H1 (cell line): ENCODE measurements around the gene GK2.

Experiments used
- KDM1A ChIP-seq: fragments of 200-600, 300-600 bp; sonication (generic); IDR thresholded peaks from 2 replicates; pipeline ENCODE4 v1.7.1; 2016; ENCODE audit warnings: mild to moderate bottlenecking, low read length, borderline replicate concordance
- TF ChIP-seq, protein P1 (sequence below), 3 experiments: IDR thresholded peaks; 1 replicate in 2 of 3; 2 replicates in 1 of 3; pipeline versions ENCODE4 v1.5.1 to v1.6.1; 2011; ENCODE audit warnings: low read length in 3 of 3, mild to moderate bottlenecking in 3 of 3, inconsistent platforms in 2 of 3, low read depth in 1 of 3, moderate library complexity in 1 of 3; ENCODE audit not compliant: insufficient read depth in 1 of 3; ENCODE audit errors: control extremely low read depth in 1 of 3

DNA sequence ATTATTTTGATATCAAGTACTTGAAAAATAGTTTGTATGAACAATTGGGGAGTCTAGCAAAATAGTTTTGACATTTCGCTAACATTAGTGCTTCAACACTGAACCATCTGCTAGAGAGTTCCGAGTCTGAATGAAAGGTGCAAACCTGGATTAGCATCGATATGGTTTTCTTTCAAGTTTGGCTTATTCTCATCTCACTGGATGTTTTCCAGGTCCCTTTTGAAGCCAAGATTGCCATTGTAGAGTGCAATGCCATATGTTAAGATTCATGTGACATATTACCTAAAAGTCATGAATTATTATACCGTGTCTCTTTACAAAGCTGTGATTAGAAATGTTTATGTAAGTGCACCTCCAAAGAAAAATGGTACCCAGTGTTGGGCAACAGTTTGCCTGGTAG is 45.4 kb downstream of the GK2 start:
- TF ChIP-seq, protein P1, sequence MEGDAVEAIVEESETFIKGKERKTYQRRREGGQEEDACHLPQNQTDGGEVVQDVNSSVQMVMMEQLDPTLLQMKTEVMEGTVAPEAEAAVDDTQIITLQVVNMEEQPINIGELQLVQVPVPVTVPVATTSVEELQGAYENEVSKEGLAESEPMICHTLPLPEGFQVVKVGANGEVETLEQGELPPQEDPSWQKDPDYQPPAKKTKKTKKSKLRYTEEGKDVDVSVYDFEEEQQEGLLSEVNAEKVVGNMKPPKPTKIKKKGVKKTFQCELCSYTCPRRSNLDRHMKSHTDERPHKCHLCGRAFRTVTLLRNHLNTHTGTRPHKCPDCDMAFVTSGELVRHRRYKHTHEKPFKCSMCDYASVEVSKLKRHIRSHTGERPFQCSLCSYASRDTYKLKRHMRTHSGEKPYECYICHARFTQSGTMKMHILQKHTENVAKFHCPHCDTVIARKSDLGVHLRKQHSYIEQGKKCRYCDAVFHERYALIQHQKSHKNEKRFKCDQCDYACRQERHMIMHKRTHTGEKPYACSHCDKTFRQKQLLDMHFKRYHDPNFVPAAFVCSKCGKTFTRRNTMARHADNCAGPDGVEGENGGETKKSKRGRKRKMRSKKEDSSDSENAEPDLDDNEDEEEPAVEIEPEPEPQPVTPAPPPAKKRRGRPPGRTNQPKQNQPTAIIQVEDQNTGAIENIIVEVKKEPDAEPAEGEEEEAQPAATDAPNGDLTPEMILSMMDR (IDR thresholded peaks at IDR 0.05; ENCODE audit: control extremely low read depth in 1 of 3, insufficient read depth in 1 of 3, low read depth in 1 of 3, low read length in 3 of 3) = no peak
- no peak for TF ChIP-seq KDM1A
